Neural crest cell (in vitro differentiated cells): ENCODE measurements around the gene ASL. TPM values are rescaled to one million over a fixed set of nuclear protein-coding genes. Genes with fewer than 3 reads are reported as not detected.
"Not testable (repeated sequence)": the region's sequence is repeated elsewhere in the genome, so short reads cannot be mapped to it uniquely, and the experiment has no call there.

Experiments used
- DNase-seq: peaks from one replicate; pipeline ENCODE4 v3.0.0; 2021; ENCODE audit warnings: low read depth, mixed read lengths, low spot score
- H3K27ac Mint-ChIP-seq: one replicate; pipeline ENCODE4 v1.8.0; 2021; ENCODE audit warnings: mild to moderate bottlenecking, mixed read lengths; ENCODE audit not compliant: unreplicated experiment
- H3K27me3 Mint-ChIP-seq: 2 replicates; pipeline ENCODE4 v1.8.0; 2021; ENCODE audit warnings: low read depth, mild to moderate bottlenecking, mixed read lengths
- H3K36me3 Mint-ChIP-seq: 2 replicates; pipeline ENCODE4 v1.8.0; 2021; ENCODE audit warnings: low read depth, mild to moderate bottlenecking, mixed read lengths
- H3K4me1 Mint-ChIP-seq: 2 replicates; pipeline ENCODE4 v1.8.0; 2021; ENCODE audit warnings: mixed read lengths
- H3K4me3 Mint-ChIP-seq: one replicate; pipeline ENCODE4 v1.8.0; 2021; ENCODE audit warnings: mild to moderate bottlenecking, mixed read lengths
- H3K9me3 Mint-ChIP-seq: 2 replicates; pipeline ENCODE4 v1.8.0; 2021; ENCODE audit warnings: mixed read lengths
- long read RNA-seq: library from polyadenylated mRNA; unstranded; transcript quantifications from one replicate; pipeline ENCODE4 v2.0.0, GENCODE V29; 2020
- total RNA-seq: library from RNA; stranded (reverse); gene quantifications from 2 replicates; pipeline ENCODE4 v1.2.1, GENCODE V29; 2021
- TF ChIP-seq, protein P1 (sequence below): fragments of 200-600 bp; sonication (generic); conservative IDR thresholded peaks from 2 replicates; pipeline ENCODE4 v1.5.0; 2021; ENCODE audit warnings: antibody characterized with exemption, mild to moderate bottlenecking

The ASL gene
- 23.0 and 23.6 TPM in 2 replicates for total RNA-seq
- long read RNA-seq, transcript ASL-205 (16 exons, 1,622 nt): minor isoform, 5 of 29 reads
- long read RNA-seq, transcript ASL-201 (17 exons, 2,143 nt): major isoform, 12 of 29 reads
- long read RNA-seq, partial matches to known transcripts: 3 of 29 reads
- long read RNA-seq, other reads (novel, unspliced or antisense): 8 of 29 reads

DNA sequence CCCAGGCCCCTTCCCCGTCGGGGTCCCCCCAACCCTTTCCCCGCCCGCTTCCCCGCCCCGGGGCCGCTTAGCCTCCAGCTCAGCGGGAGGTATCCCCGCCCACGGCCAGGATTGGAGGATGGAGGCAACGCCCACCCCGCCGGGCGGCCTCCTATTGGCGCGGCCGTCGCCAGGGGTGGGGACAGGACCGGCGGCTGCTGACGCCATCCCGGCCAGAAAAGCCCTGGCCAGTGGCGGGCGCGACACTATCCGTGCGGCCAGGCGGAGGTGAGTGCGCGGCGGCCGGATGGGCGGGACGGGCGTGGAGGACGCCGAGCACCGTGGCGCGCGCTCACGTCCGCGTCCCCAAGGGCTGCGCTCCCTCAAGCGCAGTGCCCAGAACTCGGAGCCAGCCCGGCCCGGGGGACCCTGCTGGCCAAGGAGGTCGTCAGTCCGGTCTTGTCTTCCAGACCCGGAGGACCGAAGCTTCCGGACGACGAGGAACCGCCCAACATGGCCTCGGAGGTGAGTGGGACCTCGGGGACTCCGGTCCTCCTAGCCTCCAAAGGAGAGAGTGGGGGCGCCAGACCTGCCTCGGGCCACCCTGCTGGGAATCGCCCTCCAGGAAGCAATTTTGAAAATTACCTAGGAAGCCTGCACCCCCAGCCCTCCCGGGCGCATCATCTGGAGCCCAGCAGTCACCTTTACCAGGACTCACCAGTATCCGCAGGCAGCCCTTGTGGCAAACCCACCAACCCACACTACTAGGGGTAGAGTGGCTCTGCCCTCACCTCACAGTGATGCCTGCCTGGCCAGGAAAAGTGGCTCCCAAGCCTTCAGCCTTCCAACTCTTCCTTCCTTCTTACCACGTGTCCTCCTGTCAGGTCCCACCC lies at the start of gene ASL:
ASL (plus strand) TSS at position 230 of the 872 bp plus-strand sequence; CDS start at position 493, 263 bp downstream.
- H3K27ac Mint-ChIP-seq: peak within 1 kb of the TSS; percentile 71
- no peaks in the 10 kb centered on the region for H3K9me3 Mint-ChIP-seq
- H3K27me3 Mint-ChIP-seq: no peaks in the 10 kb centered on the region
- H3K36me3 Mint-ChIP-seq: no peaks in the 10 kb centered on the region
- TF ChIP-seq, protein P1, sequence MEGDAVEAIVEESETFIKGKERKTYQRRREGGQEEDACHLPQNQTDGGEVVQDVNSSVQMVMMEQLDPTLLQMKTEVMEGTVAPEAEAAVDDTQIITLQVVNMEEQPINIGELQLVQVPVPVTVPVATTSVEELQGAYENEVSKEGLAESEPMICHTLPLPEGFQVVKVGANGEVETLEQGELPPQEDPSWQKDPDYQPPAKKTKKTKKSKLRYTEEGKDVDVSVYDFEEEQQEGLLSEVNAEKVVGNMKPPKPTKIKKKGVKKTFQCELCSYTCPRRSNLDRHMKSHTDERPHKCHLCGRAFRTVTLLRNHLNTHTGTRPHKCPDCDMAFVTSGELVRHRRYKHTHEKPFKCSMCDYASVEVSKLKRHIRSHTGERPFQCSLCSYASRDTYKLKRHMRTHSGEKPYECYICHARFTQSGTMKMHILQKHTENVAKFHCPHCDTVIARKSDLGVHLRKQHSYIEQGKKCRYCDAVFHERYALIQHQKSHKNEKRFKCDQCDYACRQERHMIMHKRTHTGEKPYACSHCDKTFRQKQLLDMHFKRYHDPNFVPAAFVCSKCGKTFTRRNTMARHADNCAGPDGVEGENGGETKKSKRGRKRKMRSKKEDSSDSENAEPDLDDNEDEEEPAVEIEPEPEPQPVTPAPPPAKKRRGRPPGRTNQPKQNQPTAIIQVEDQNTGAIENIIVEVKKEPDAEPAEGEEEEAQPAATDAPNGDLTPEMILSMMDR: peak; percentile 25
- H3K4me3 Mint-ChIP-seq: peak within 1 kb of the TSS; percentile 95
- H3K4me1 Mint-ChIP-seq: peaks cover 16% of the 10 kb centered on the region
- peak; percentile 90 for DNase-seq

DNA sequence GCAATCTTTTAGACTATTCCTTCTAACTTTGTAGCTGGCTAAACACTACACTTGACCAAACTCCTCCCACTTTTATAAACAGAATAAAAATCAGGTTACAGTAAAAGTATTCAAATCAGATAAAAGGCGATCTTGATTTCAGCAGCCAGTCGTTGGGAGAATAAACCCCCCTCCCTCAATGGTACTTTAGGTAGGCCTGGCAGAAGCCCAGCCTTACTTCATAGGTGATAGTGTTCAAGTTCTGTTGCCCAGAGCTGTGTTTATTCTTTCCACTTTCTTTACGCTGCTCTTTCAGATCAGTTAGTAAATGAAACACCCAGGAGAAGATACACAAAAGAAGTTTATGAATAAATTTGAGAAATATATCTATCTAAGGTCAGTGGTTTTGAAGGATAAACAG lies 47.3 kb upstream of the ASL start:
- H3K27ac Mint-ChIP-seq, H3K36me3 Mint-ChIP-seq, DNase-seq, H3K9me3 Mint-ChIP-seq, H3K4me3 Mint-ChIP-seq, H3K4me1 Mint-ChIP-seq: not testable (repeated sequence)
- H3K27me3 Mint-ChIP-seq: peaks cover 10% of the 10 kb centered on the region

DNA sequence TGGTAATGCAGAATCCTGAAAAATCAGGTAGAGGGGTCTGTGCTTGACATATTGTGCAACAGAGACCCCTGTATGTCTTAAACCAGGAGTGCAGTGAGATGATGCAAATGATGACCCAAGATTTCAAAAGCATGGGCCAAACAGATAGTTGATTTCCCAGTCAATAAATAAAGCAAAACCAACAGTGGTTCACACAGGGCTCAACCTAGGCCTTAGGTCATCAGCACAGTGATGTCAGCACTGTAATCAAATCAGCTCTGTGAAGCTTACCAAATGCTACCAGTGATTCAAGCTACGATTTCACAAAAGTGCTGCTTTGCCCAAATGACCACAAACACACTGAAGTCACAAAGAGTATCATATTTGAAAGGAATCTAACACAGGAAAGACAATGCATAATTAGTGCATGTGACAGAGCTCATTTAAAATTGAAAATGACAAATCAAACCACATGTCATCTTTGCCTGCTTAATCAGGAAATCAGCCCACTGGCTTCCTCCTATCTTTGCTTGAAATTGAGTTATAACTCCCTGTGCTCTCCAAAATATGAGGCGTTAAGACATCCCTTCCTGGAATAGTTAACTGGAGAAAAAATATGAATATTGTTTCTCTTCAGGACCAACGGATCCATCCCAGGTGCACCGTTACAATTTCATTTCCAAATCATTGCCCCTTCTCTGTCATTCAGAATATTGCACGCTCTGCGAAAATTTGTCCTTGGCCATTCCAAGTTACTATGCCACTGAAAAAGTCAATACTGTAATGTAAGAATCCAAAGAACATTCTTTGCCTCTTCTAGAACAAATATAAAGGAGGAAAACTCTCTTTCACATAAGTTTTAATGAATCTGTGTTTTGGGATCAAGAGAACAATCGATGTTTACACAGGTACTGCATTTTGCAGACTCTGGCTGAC lies 41.9 kb upstream of the ASL start:
- no peak overlapping the region for H3K4me3 Mint-ChIP-seq
- H3K27ac Mint-ChIP-seq: no peak overlapping the region
- no peaks in the 10 kb centered on the region for H3K27me3 Mint-ChIP-seq
- H3K4me1 Mint-ChIP-seq: no peaks in the 10 kb centered on the region
- no peaks in the 10 kb centered on the region for H3K9me3 Mint-ChIP-seq
- H3K36me3 Mint-ChIP-seq: no peaks in the 10 kb centered on the region
- DNase-seq: no peak
- TF ChIP-seq, protein P1: no peak

DNA sequence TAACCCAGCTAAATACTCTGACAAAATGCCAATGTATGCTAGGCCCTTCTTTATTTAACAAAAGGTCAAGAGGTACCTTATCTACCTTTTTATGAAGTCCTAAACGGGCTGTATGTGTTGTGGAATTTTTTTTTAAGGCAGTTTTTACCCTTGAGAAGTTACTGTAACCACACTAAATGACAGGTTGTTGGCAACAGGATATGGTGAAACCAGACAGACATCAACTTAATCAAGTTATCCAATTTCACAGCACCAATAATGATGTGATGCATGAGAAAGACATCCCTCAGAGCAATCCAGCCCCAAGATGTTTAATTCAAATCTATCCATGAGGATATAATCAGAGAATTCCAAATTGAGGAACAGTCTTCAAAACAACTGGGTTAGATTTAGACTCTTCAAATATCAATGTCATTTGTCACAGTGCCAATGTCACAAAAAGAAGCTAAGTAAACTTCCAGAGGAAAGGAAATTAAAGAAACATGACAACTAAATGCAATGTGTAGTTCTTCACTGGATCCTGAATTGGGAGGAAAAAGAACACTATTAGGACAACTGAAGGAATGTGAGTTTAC lies 41.1 kb upstream of the ASL start:
- H3K27me3 Mint-ChIP-seq, H3K36me3 Mint-ChIP-seq, DNase-seq, H3K4me1 Mint-ChIP-seq, H3K27ac Mint-ChIP-seq, H3K9me3 Mint-ChIP-seq, H3K4me3 Mint-ChIP-seq: not testable (repeated sequence)

DNA sequence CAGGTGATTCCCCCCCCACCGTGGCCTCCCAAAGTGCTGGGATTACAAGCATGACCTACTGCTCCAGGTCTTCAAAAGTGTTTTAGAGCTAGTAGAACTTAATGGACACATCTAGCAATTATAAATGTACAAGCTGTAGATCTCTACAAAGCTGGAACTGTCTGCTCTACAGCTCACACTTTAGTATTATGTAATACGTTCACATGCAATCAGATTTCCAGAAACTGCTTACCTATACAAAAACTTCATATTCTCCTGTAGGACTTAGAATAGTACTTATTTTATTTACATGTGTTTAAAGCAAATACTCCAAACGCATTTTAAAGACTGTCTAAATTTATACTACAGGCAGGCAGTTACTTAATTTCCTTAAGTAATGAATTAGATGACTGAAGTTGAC lies 39.2 kb upstream of the ASL start:
- H3K4me1 Mint-ChIP-seq: no peaks in the 10 kb centered on the region
- no peaks in the 10 kb centered on the region for H3K27me3 Mint-ChIP-seq
- no peak overlapping the region for H3K4me3 Mint-ChIP-seq
- H3K9me3 Mint-ChIP-seq: no peaks in the 10 kb centered on the region
- H3K27ac Mint-ChIP-seq: no peak overlapping the region
- DNase-seq: no peak
- TF ChIP-seq, protein P1: no peak
- no peaks in the 10 kb centered on the region for H3K36me3 Mint-ChIP-seq

DNA sequence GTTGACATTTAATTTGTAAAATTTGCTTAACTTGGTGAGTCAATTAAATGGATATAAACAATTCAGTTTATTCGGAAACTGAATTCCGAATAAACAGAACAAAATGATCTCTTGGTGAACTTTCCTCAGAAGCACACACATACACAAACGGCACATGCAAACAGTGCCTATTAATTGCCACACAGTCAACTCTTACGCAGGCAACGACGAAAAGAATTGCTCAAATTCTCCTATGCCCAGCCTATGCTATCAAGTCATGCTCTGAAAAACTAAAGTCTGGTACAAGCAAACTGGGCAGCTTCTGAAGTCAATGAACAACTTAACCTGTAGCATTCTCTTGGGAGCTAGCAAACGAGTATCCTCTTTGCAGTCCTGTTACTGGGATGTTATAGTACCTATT lies 38.8 kb upstream of the ASL start:
- TF ChIP-seq, protein P1: no peak
- Mint-ChIP-seq H3K27ac (no peak overlapping the region), H3K9me3 (no peaks in the 10 kb centered on the region), H3K36me3 (no peaks in the 10 kb centered on the region), H3K4me3 (no peak overlapping the region), H3K27me3 (no peaks in the 10 kb centered on the region), H3K4me1 (no peaks in the 10 kb centered on the region)
- no peak for DNase-seq
